Measurements from ENCODE around the gene APOE. TPM values are rescaled to one million over a fixed set of nuclear protein-coding genes. Genes with fewer than 3 reads are reported as not detected.

The APOE gene
- total RNA-seq, 1 experiment from 2014 or later = 9.4 TPM

DNA sequence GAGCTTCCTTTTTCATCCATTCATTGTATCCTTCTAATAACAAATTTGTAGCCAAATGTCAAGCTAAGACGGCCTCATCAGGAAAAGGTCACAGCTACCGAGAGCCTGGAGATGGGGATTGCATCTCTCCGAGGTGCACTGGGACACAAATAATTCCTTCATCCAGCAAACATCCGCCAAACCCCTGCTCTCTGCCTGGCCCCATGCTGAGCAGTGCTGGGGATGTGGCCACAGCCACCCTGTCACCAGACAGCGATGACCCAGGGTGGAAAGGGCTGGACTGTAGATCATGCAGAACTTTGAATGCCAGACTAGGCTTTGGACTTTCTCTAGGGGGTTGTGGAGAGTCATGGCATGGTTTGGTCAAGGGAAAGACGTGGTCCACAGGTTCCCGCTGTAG, 12.7 kb upstream of the APOE start:
- no TSS peak for BruUV-seq (replicated peaks)

DNA sequence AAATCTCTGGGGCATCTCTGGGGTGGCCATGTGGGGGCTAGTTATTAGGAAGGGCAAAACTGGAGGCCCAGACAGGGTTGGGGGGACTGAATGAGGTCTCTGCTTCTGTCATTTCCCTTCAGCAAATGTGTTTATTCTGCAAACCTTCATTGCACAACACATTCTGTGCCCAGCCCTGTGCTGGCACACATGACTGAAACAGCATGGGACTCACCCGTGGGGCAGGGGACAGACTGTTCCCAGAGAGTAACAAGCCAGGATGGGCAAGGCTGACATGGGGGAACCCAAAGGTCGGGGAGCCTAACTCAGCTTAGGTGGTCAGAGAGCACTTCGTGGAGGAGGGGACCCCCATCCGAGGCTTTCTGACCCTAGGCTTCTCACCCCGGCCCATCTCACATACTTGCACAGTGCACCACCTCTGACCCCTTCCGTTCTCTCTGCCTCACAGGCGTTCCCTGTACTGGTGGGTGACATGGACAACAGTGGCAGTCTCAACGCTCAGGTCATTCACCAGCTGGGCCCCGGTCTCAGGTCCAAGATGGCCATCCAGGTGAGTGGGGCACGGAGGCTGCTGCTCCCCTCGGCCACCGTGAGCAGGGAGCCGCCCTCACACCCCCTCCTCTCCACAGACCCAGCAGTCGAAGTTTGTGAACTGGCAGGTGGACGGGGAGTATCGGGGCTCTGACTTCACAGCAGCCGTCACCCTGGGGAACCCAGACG, 12.1 kb upstream of the APOE start:
- intact Hi-C loops (cut with micrococcal nuclease; ENCODE audit: unreplicated experiment) = no loop called here
- no peak for DNase-seq (ENCODE audit: low spot score)

More for the DNA sequence above, 12.7 kb upstream of the APOE start:
- intact Hi-C loops (cut with micrococcal nuclease; ENCODE audit: unreplicated experiment) = no loop called here
- TF ChIP-seq EZH2 (IDR thresholded peaks at IDR 0.05; ENCODE audit: borderline replicate concordance, low read depth, low read length, poor library complexity, severe bottlenecking) = no peak
- TF ChIP-seq, protein P1, sequence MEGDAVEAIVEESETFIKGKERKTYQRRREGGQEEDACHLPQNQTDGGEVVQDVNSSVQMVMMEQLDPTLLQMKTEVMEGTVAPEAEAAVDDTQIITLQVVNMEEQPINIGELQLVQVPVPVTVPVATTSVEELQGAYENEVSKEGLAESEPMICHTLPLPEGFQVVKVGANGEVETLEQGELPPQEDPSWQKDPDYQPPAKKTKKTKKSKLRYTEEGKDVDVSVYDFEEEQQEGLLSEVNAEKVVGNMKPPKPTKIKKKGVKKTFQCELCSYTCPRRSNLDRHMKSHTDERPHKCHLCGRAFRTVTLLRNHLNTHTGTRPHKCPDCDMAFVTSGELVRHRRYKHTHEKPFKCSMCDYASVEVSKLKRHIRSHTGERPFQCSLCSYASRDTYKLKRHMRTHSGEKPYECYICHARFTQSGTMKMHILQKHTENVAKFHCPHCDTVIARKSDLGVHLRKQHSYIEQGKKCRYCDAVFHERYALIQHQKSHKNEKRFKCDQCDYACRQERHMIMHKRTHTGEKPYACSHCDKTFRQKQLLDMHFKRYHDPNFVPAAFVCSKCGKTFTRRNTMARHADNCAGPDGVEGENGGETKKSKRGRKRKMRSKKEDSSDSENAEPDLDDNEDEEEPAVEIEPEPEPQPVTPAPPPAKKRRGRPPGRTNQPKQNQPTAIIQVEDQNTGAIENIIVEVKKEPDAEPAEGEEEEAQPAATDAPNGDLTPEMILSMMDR (conservative IDR thresholded peaks at IDR 0.05; ENCODE audit: low read depth, low read length) = no peak
- DNase-seq (ENCODE audit: low spot score) = no peak
- no peak overlapping the region for H3K27ac ChIP-seq (ENCODE audit: low read depth, low read length, poor library complexity, severe bottlenecking)
- no peaks in the 10 kb centered on the region for H3K9me3 ChIP-seq (ENCODE audit: low read depth, low read length, poor library complexity, severe bottlenecking)
- ChIA-PET CTCF (no interaction called here), POLR2A (ENCODE audit: low non-redundant PET) (no interaction called here)
- peaks cover 14% of the 10 kb centered on the region for H3K4me1 ChIP-seq (ENCODE audit: insufficient read depth, low read length, poor library complexity, severe bottlenecking)
- no peak overlapping the region for H3K4me3 ChIP-seq (ENCODE audit: low read depth, low read length, poor library complexity, severe bottlenecking)
- H3K27me3 ChIP-seq (replicated peaks; ENCODE audit: insufficient read depth, low read depth, low read length, poor library complexity) = no peaks in the 10 kb centered on the region
- H3K36me3 ChIP-seq (ENCODE audit: insufficient read depth, low read length, poor library complexity, severe bottlenecking) = peaks cover 51% of the 10 kb centered on the region

DNA sequence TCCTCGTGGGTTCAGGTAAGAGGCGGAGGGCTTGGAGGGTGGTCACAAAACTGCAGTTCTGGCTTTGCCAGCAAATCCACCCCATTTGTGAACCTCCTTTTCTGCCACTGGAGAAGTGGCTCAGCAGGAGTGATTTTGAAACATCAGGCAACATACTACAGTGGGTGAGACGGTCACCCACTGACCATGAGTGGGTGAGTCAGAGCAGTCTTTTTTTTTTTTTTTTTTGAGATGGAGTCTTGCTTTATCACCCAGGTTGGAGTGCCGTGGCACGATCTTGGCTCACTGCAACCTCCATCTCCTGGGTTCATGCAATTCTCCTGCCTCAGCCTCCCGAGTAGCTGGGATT, 11.6 kb upstream of the APOE start:
- ChIA-PET CTCF (no interaction called here), POLR2A (ENCODE audit: low non-redundant PET) (interaction anchor here (0.7 kb wide), 1 partner anchor 61 kb away, joined by 16 read pairs; the partner anchor contains the start of gene CLPTM1)
- TF ChIP-seq, protein P1 (conservative IDR thresholded peaks at IDR 0.05; ENCODE audit: low read depth, low read length) = no peak
- TF ChIP-seq EZH2 (IDR thresholded peaks at IDR 0.05; ENCODE audit: borderline replicate concordance, low read depth, low read length, poor library complexity, severe bottlenecking) = no peak
- Histone ChIP-seq H3K9me3 (ENCODE audit: low read depth, low read length, poor library complexity, severe bottlenecking) (no peaks in the 10 kb centered on the region), H3K4me3 (ENCODE audit: low read depth, low read length, poor library complexity, severe bottlenecking) (no peak overlapping the region), H3K4me1 (ENCODE audit: insufficient read depth, low read length, poor library complexity, severe bottlenecking) (peaks cover 14% of the 10 kb centered on the region), H3K27ac (ENCODE audit: low read depth, low read length, poor library complexity, severe bottlenecking) (no peak overlapping the region), H3K27me3 (replicated peaks; ENCODE audit: insufficient read depth, low read depth, low read length, poor library complexity) (no peaks in the 10 kb centered on the region), H3K36me3 (ENCODE audit: insufficient read depth, low read length, poor library complexity, severe bottlenecking) (peaks cover 51% of the 10 kb centered on the region)
- no peak for DNase-seq (ENCODE audit: low spot score)
- intact Hi-C loops (cut with micrococcal nuclease; ENCODE audit: unreplicated experiment) = no loop called here
- TSS peak; percentile 3 for BruUV-seq (replicated peaks)

More for the DNA sequence above, 12.1 kb upstream of the APOE start:
- Histone ChIP-seq H3K27ac (ENCODE audit: low read depth, low read length, poor library complexity, severe bottlenecking) (no peak overlapping the region), H3K4me1 (ENCODE audit: insufficient read depth, low read length, poor library complexity, severe bottlenecking) (peaks cover 14% of the 10 kb centered on the region), H3K27me3 (replicated peaks; ENCODE audit: insufficient read depth, low read depth, low read length, poor library complexity) (no peaks in the 10 kb centered on the region), H3K4me3 (ENCODE audit: low read depth, low read length, poor library complexity, severe bottlenecking) (no peak overlapping the region), H3K36me3 (ENCODE audit: insufficient read depth, low read length, poor library complexity, severe bottlenecking) (peaks cover 51% of the 10 kb centered on the region), H3K9me3 (ENCODE audit: low read depth, low read length, poor library complexity, severe bottlenecking) (no peaks in the 10 kb centered on the region)
- no TSS peak for BruUV-seq (replicated peaks)
- TF ChIP-seq, protein P1 (conservative IDR thresholded peaks at IDR 0.05; ENCODE audit: low read depth, low read length) = no peak
- TF ChIP-seq EZH2 (IDR thresholded peaks at IDR 0.05; ENCODE audit: borderline replicate concordance, low read depth, low read length, poor library complexity, severe bottlenecking) = no peak
- POLR2A ChIA-PET (ENCODE audit: low non-redundant PET) = no interaction called here
- CTCF ChIA-PET = no interaction called here

All from A673 (cell line).